SK-N-SH (cell line): Measurements from ENCODE around the gene DLL4. TPM values are rescaled to one million over a fixed set of nuclear protein-coding genes. Genes with fewer than 3 reads are reported as not detected.
"Not testable (repeated sequence)": the region's sequence is repeated elsewhere in the genome, so short reads cannot be mapped to it uniquely, and the experiment has no call there.

Source experiments
- CTCF ChIA-PET: fragments of 300-600, 350-600 bp; formaldehyde crosslinking; extraction: SDS; loops from one replicate; lab custom pipeline; 2021; lab: Yijun Ruan, JAX
- POLR2A ChIA-PET: fragments of 350-600 bp; sonication (Branson Sonifier 250); formaldehyde crosslinking; extraction: SDS; loops from one replicate; lab custom pipeline; 2020; ENCODE audit warnings: antibody characterized with exemption, inconsistent platforms; lab: Yijun Ruan, JAX
- DNase-seq: peaks from one replicate; pipeline ENCODE4 v3.0.0; 2012
- H2AFZ ChIP-seq: fragments of 200-600 bp; sonication (generic); 2 replicates; pipeline ENCODE4 v1.8.1; 2016; ENCODE audit warnings: antibody characterized with exemption, mild to moderate bottlenecking, low read depth
- H3F3A ChIP-seq: fragments of 200-600 bp; sonication (generic); replicated peaks from 2 replicates; pipeline ENCODE3; 2016; ENCODE audit warnings: antibody characterized with exemption, mild to moderate bottlenecking; ENCODE audit not compliant: insufficient read depth
- H3K27ac ChIP-seq, 2 experiments: fragments of 200-500 bp in 1 of 2; fragments of 200-600 bp in 1 of 2; sonication (Bioruptor generic) in 1 of 2; sonication (generic), shearing (Covaris generic) in 1 of 2; 2 replicates each; pipeline versions ENCODE4 v1.5.1 to v1.6.1; 2014 to 2016; ENCODE audit warnings: low read depth in 2 of 2, inconsistent platforms in 1 of 2, low read length in 1 of 2, mild to moderate bottlenecking in 1 of 2, mixed read lengths in 1 of 2
- H3K27me3 ChIP-seq: fragments of 200-600 bp; sonication (generic), shearing (Covaris generic); 2 replicates; pipeline ENCODE4 v1.6.1; 2016; ENCODE audit warnings: mixed run types; ENCODE audit not compliant: insufficient read depth
- H3K36me3 ChIP-seq, 2 experiments: fragments of 200-500 bp in 1 of 2; fragments of 200-600 bp in 1 of 2; sonication (Bioruptor generic) in 1 of 2; sonication (generic) in 1 of 2; replicated peaks in 1 of 2; 2 replicates each; pipeline versions ENCODE3 to v1.5.1; 2014 to 2016; ENCODE audit warnings: low read length in 1 of 2, mild to moderate bottlenecking in 1 of 2; ENCODE audit not compliant: insufficient read depth in 2 of 2, control insufficient read depth in 1 of 2
- H3K4me1 ChIP-seq, 2 experiments: fragments of 200-500 bp in 1 of 2; fragments of 200-600 bp in 1 of 2; sonication (Bioruptor generic) in 1 of 2; sonication (generic), shearing (Covaris generic) in 1 of 2; 2 replicates each; pipeline versions ENCODE4 v1.5.1 to v1.6.1; 2014 to 2016; ENCODE audit warnings: low read depth in 1 of 2, low read length in 1 of 2, mixed run types in 1 of 2; ENCODE audit not compliant: insufficient read depth in 2 of 2, control insufficient read depth in 1 of 2
- H3K4me2 ChIP-seq: fragments of 200-600 bp; sonication (generic), shearing (Covaris generic); 2 replicates; pipeline ENCODE4 v1.6.1; 2017; ENCODE audit warnings: mixed run types
- H3K4me3 ChIP-seq, 2 experiments: fragments of 200-500 bp in 1 of 2; fragments of 200-600 bp in 1 of 2; sonication (Bioruptor generic) in 1 of 2; sonication (generic), shearing (Covaris generic) in 1 of 2; 2 replicates each; pipeline versions ENCODE4 v1.5.1 to v1.8.1; 2014 to 2016; ENCODE audit warnings: low read depth in 2 of 2, inconsistent platforms in 1 of 2, low read length in 1 of 2, mild to moderate bottlenecking in 1 of 2, mixed read lengths in 1 of 2, moderate library complexity in 1 of 2
- H3K79me2 ChIP-seq: fragments of 200-600 bp; sonication (generic); 2 replicates; pipeline ENCODE4 v1.8.1; 2017; ENCODE audit warnings: mild to moderate bottlenecking; ENCODE audit not compliant: insufficient read depth
- H3K9ac ChIP-seq: fragments of 200-600 bp; sonication (generic); 2 replicates; pipeline ENCODE4 v1.6.1; 2017; ENCODE audit warnings: mixed run types
- H3K9me2 ChIP-seq: fragments of 200-600 bp; sonication (generic); 2 replicates; pipeline ENCODE4 v1.6.1; 2017; ENCODE audit warnings: mixed run types
- H3K9me3 ChIP-seq: fragments of 200-600 bp; sonication (generic); 2 replicates; pipeline ENCODE4 v1.6.1; 2017; ENCODE audit warnings: mixed run types, mild to moderate bottlenecking, moderate library complexity
- H4K20me1 ChIP-seq: fragments of 200-600 bp; sonication (generic); 2 replicates; pipeline ENCODE4 v1.6.1; 2017; ENCODE audit warnings: mild to moderate bottlenecking, mixed run types; ENCODE audit not compliant: insufficient read depth
- FOXJ3 ChIP-seq: sonication (generic); formaldehyde crosslinking; IDR thresholded peaks from 2 replicates; pipeline ENCODE4 v1.5.1; 2020; ENCODE audit warnings: mild to moderate bottlenecking, missing genetic modification reagents
- MXI1 ChIP-seq: IDR thresholded peaks from 2 replicates; pipeline ENCODE4 v1.6.1; 2012; ENCODE audit warnings: mild to moderate bottlenecking, low read depth, low read length, improper control_type of control experiment
- NRF1 ChIP-seq: IDR thresholded peaks from 2 replicates; pipeline ENCODE4 v1.6.1; 2012; ENCODE audit warnings: low read depth, mild to moderate bottlenecking, low read length
- RAD21 ChIP-seq: IDR thresholded peaks from 2 replicates; pipeline ENCODE4 v1.6.1; 2012; ENCODE audit warnings: mild to moderate bottlenecking, low read length
- RCOR1 ChIP-seq: fragments of 150-350 bp; IDR thresholded peaks from 2 replicates; pipeline ENCODE4 v1.6.1; 2017; ENCODE audit warnings: antibody characterized with exemption, low read length
- TCF12 ChIP-seq: IDR thresholded peaks from 2 replicates; pipeline ENCODE4 v1.4.0; 2012
- WGBS: methylation state at CpG from one replicate; pipeline ENCODE4 v1.1.6; 2017; ENCODE audit warnings: low lambda C conversion rate; 5-methylcytosine and 5-hydroxymethylcytosine counted together
- polyA plus RNA-seq, 3 experiments: library from polyadenylated mRNA; depleted of rRNA; stranded (reverse); fragments of >200 nt; gene quantifications; 2 replicates each; pipeline ENCODE4 v1.2.3, GENCODE V29; 2012
- TF ChIP-seq, protein P1 (sequence below): fragments of 150-350 bp; IDR thresholded peaks from 2 replicates; pipeline ENCODE4 v1.6.1; 2016; ENCODE audit warnings: mild to moderate bottlenecking, low read depth, low read length

DLL4 gene
- polyA plus RNA-seq, 1 of the 3 experiments (the other 2 are of a cell fraction): 0.03 TPM

DNA sequence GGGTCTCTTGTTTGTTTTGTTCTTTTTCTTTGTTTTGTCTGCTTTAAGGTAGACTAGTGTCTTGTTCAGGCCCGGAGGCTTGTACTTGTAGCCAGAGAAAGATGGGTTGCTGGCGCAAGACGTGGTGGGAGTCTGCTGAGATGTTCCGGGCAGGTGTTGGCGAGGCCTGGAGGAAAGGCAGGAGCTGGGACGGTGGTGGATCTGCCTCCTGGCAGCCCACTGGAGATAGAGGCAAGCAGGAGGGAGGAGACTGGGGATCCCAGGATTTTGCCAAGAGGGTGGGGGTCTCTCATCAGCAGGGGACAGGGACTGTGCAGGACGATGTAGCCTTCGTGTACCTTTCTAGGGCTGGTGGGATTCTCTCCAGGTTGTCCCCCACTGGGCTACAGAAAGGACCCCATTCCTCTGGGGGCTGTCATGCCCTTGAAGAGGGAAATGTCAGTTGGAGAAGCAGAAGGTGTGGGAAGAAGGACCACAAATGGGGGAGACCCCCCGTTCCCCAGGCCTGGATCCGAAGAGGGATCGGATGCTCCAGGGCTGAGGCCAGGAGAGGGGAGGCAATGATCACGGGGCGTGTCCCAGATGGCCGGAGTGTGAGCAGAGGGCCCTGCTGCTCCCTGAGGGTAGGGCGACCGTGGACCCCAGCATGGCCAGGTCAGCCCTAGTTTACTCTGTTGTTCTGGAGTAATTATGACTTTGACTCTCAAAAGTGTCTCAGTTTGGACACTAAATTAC is 31.2 kb downstream of the DLL4 start:
- Histone ChIP-seq H3K27ac (no peak overlapping the region), H3K4me3 (no peak overlapping the region), H3K4me1 (peaks cover 13 to 35% of the 10 kb centered on the region in 2 experiments; a peak in 3 of 4 replicates), H2AFZ (no peak overlapping the region), H3K36me3 (no peaks in the 10 kb centered on the region)
- CTCF ChIA-PET: interaction anchor here (1.1 to 3.4 kb wide), 3 partner anchors 18 to 56 kb away, joined by 3 to 12 read pairs (median 12); no protein-coding TSS in a partner anchor
- DNase-seq: no peak
- POLR2A ChIA-PET: interaction anchor here (0.5 kb wide), 1 partner anchor 518 kb away, joined by 3 read pairs; no protein-coding TSS in a partner anchor
- no peak for TF ChIP-seq TCF12
- TF ChIP-seq, protein P1, sequence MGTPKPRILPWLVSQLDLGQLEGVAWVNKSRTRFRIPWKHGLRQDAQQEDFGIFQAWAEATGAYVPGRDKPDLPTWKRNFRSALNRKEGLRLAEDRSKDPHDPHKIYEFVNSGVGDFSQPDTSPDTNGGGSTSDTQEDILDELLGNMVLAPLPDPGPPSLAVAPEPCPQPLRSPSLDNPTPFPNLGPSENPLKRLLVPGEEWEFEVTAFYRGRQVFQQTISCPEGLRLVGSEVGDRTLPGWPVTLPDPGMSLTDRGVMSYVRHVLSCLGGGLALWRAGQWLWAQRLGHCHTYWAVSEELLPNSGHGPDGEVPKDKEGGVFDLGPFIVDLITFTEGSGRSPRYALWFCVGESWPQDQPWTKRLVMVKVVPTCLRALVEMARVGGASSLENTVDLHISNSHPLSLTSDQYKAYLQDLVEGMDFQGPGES: no peak
- no peak for TF ChIP-seq NRF1
- TF ChIP-seq RCOR1: no peak
- no peak for TF ChIP-seq FOXJ3 (CRISPR knock-in tag)
- TF ChIP-seq MXI1: no peak
- TF ChIP-seq, all 33 proteins: peak for 0
- Histone ChIP-seq H3F3A (no peaks in the 10 kb centered on the region), H3K9me2 (no peaks in the 10 kb centered on the region), H3K27me3 (no peaks in the 10 kb centered on the region), H3K79me2 (no peaks in the 10 kb centered on the region), H3K9me3 (no peaks in the 10 kb centered on the region), H3K9ac (no peak overlapping the region), H4K20me1 (peaks cover 18% of the 10 kb centered on the region), H3K4me2 (no peak overlapping the region)
- 85% methylated on average over 16 of the region's 16 CpGs for WGBS

DNA sequence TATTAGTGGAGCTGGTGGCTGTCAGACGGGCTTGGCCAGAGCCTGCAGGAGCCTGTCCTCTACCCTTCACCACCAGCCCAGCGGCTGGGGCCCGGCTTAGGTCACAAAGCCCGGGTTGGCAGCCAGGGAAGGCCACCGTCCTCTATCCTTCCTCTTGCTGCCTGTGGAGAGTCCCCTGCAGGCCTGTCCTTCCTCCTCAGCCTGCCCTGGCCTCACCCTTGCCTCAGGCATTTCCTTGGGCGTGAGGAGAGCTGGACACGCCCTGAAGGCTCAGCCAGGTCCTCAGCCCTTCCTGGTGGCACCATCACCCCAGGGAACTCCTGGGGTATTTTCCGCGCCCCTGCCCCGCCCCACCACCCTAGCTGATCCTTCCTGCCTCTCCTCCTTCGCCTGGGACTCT is 31.8 kb downstream of the DLL4 start:
- H3K36me3 ChIP-seq: no peaks in the 10 kb centered on the region
- CTCF ChIA-PET: interaction anchor here (2.8 to 3.4 kb wide), 2 partner anchors 19 to 57 kb away, joined by 12 read pairs; no protein-coding TSS in a partner anchor
- no peak for TF ChIP-seq RAD21
- no peak for TF ChIP-seq MXI1
- TF ChIP-seq, all 33 proteins: peak for 0
- Histone ChIP-seq H3K9ac (no peak overlapping the region), H3K9me2 (no peaks in the 10 kb centered on the region), H3K27ac (no peak overlapping the region), H3K4me2 (no peak overlapping the region), H3K27me3 (no peaks in the 10 kb centered on the region), H4K20me1 (peaks cover 16% of the 10 kb centered on the region), H3K9me3 (no peaks in the 10 kb centered on the region), H3K4me1 (peaks cover 9 to 30% of the 10 kb centered on the region in 2 experiments; a peak in 3 of 4 replicates), H2AFZ (no peak overlapping the region), H3K79me2 (no peaks in the 10 kb centered on the region), H3F3A (no peaks in the 10 kb centered on the region), H3K4me3 (no peak overlapping the region)
- 91% methylated on average over 8 of the region's 11 CpGs for WGBS
- DNase-seq: no peak
- POLR2A ChIA-PET: interaction anchor here (0.5 kb wide), 1 partner anchor 519 kb away, joined by 3 read pairs; no protein-coding TSS in a partner anchor

DNA sequence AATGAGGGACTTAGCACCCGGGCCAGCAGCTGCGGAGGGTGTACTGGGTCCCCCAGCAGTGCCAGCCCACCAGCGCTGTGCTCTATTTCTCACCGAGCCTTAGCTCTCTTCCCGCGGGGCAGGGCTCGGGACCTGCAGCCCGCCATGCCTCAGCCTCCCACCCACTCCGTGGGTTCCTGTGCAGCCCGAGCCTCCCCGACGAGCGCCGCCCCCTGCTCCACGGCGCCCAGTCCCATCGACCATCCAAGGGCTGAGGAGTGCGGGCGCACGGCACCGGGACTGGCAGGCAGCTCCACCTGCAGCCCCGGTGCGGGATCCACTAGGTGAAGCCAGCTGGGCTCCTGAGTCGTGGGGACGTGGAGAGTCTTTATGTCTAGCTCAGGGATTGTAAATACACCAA is 32.6 kb downstream of the DLL4 start:
- DNase-seq, H3K27me3 ChIP-seq, H3K27ac ChIP-seq, H3F3A ChIP-seq, H4K20me1 ChIP-seq, POLR2A ChIA-PET, H3K9me2 ChIP-seq, H3K4me2 ChIP-seq, H3K4me3 ChIP-seq, H3K36me3 ChIP-seq, H2AFZ ChIP-seq, H3K79me2 ChIP-seq, H3K9me3 ChIP-seq, H3K9ac ChIP-seq: not testable (repeated sequence)
- CTCF ChIA-PET: interaction anchor here (1.4 to 3.4 kb wide), 2 partner anchors 20 to 31 kb away, joined by 3 to 12 read pairs; no protein-coding TSS in a partner anchor
- WGBS: no CpG with 5 or more reads among the region's 25 CpGs
- peaks cover under 1 to 30% of the 10 kb centered on the region in 2 experiments; a peak in 2 of 4 replicates for H3K4me1 ChIP-seq

DNA sequence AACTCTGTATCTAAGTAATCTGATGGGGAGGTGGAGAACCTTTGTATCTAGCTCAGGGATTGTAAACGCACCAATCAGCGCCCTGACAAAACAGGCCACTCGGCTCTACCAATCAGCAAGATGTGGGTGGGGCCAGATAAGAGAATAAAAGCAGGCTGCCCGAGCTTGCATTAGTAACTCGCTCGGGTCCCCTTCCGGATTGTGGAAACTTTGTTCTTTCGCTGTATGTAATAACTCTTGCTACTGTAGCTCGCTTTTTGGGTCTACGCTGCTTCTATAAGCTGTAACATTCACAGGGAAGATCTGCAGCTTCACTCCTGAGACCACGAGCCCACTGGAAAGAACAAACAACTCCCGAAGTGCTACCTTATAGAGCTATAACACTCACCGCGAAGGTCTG is 33.2 kb downstream of the DLL4 start:
- POLR2A ChIA-PET: not testable (repeated sequence)
- WGBS: 93% methylated on average over 14 of the region's 14 CpGs
- CTCF ChIA-PET: interaction anchor here (0.8 to 3.4 kb wide), 3 partner anchors 20 to 60 kb away, joined by 3 to 12 read pairs (median 3); no protein-coding TSS in a partner anchor

More for the DNA sequence above, 33.2 kb downstream of the DLL4 start:
- not testable (repeated sequence) for H2AFZ ChIP-seq, H3F3A ChIP-seq, H3K9me2 ChIP-seq, H3K27me3 ChIP-seq, H3K9ac ChIP-seq, H4K20me1 ChIP-seq, H3K4me2 ChIP-seq, H3K9me3 ChIP-seq, H3K36me3 ChIP-seq, H3K4me3 ChIP-seq, H3K79me2 ChIP-seq, H3K27ac ChIP-seq, DNase-seq
- peaks cover 0 to 27% of the 10 kb centered on the region in 2 experiments; a peak in 2 of 4 replicates for H3K4me1 ChIP-seq
